ENCODE results near the gene VSIG2. TPM values are rescaled to one million over a fixed set of nuclear protein-coding genes. Genes with fewer than 3 reads are reported as not detected.
A peak's percentile ranks its signal among the peaks of the same experiment; 100 is the strongest.

The VSIG2 gene
- total RNA-seq, 1 experiment from 2014 or later: not detected

- intact Hi-C loops (cut with micrococcal nuclease): loop anchor here (5.0 to 10.0 kb wide), 2 partner anchors 45 to 78 kb away; partner anchors contain the start of genes SIAE and SPA17
- no TSS peak for BruUV-seq (replicated peaks)
- H3K27ac Mint-ChIP-seq (ENCODE audit: low read depth, unreplicated experiment): no peak overlapping the region
- H3K27me3 Mint-ChIP-seq (ENCODE audit: insufficient read depth, unreplicated experiment): no peaks in the 10 kb centered on the region
- H3K4me1 Mint-ChIP-seq (ENCODE audit: insufficient read depth, unreplicated experiment): peaks cover 6% of the 10 kb centered on the region
- no peaks in the 10 kb centered on the region for H3K9me3 Mint-ChIP-seq (ENCODE audit: unreplicated experiment)
- CTCF ChIA-PET: interaction anchor here (0.6 to 2.4 kb wide), 3 partner anchors 54 to 106 kb away, joined by 5 to 9 read pairs (median 5); no protein-coding TSS in a partner anchor
- no peak for TF ChIP-seq CTCF (IDR thresholded peaks at IDR 0.05; ENCODE audit: unreplicated experiment)
- no peaks in the 10 kb centered on the region for H3K36me3 Mint-ChIP-seq (ENCODE audit: insufficient read depth, unreplicated experiment)
- no peak overlapping the region for H3K4me3 Mint-ChIP-seq (ENCODE audit: unreplicated experiment)
- no peak for DNase-seq (ENCODE audit: unreplicated experiment)
- POLR2A ChIA-PET: no interaction called here
These were observed 2.1 kb downstream of the VSIG2 start for GRCh38 chr11:124749912-124750311.

DNA sequence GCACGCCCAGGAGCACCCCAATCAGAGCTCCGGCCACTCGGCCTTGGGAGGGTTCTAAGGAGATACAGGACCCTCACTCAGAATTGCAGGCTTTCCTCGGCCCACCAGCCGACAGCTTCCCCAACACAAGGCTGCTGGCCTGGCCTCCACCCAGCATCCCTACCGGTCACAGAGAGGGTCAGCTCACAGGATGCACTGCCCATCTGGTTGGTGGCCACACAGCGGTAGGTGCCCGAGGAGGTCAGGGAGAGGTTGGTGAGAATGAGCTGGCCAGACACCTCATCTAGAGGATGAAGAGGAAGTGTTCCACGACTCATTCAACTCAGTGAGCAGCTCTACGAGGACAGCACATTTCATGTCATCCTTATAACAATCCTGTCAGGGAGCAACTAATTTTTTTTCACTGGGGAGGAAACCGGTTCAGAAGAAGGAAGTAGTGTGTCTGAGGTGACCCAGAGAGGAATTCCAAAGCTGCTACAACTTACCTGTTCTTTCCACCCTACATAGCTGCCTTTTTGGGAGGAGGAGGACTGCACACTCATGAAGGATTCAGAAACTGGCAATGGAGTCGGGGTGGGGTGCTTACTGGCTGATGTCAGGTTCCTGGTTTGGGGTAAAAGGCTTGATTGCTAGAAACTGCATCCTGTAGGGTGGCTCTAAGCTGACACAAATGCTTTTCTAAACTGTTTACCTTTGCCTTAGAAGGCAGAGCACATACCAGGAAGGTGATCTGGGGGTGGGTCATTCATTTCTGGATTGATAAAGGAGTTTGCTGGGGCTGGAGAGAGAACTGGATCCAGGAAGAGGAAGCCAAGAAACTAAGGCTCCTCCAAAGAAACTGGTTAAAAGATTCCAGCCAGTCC lies 3.3 kb downstream of the VSIG2 start:
- intact Hi-C loops (cut with micrococcal nuclease): loop anchor here (5.0 to 10.0 kb wide), 2 partner anchors 46 to 76 kb away; partner anchors contain the start of genes SIAE and SPA17
- Mint-ChIP-seq H3K27ac (ENCODE audit: low read depth, unreplicated experiment) (no peak overlapping the region), H3K4me1 (ENCODE audit: insufficient read depth, unreplicated experiment) (peaks cover 6% of the 10 kb centered on the region), H3K27me3 (ENCODE audit: insufficient read depth, unreplicated experiment) (no peaks in the 10 kb centered on the region), H3K4me3 (ENCODE audit: unreplicated experiment) (no peak overlapping the region), H3K36me3 (ENCODE audit: insufficient read depth, unreplicated experiment) (no peaks in the 10 kb centered on the region), H3K9me3 (ENCODE audit: unreplicated experiment) (no peaks in the 10 kb centered on the region)
- DNase-seq (ENCODE audit: unreplicated experiment): no peak
- POLR2A ChIA-PET: interaction anchor here (0.6 kb wide), 1 partner anchor 597 kb away, joined by 3 read pairs; no protein-coding TSS in a partner anchor
- no peak for TF ChIP-seq CTCF (IDR thresholded peaks at IDR 0.05; ENCODE audit: unreplicated experiment)
- BruUV-seq (replicated peaks): no TSS peak
- CTCF ChIA-PET: interaction anchor here (0.5 to 6.6 kb wide), 8 partner anchors 9 to 930 kb away, joined by 3 to 72 read pairs (median 4); partner anchors contain the start of genes ESAM and SPA17

GRCh38 chr11:124748100-124748418 lies 4.0 kb downstream of the VSIG2 start:
- Mint-ChIP-seq H3K9me3 (ENCODE audit: unreplicated experiment) (no peaks in the 10 kb centered on the region), H3K27ac (ENCODE audit: low read depth, unreplicated experiment) (no peak overlapping the region), H3K36me3 (ENCODE audit: insufficient read depth, unreplicated experiment) (no peaks in the 10 kb centered on the region), H3K4me3 (ENCODE audit: unreplicated experiment) (no peak overlapping the region), H3K4me1 (ENCODE audit: insufficient read depth, unreplicated experiment) (peaks cover 6% of the 10 kb centered on the region), H3K27me3 (ENCODE audit: insufficient read depth, unreplicated experiment) (no peaks in the 10 kb centered on the region)
- no TSS peak for BruUV-seq (replicated peaks)
- no peak for TF ChIP-seq CTCF (IDR thresholded peaks at IDR 0.05; ENCODE audit: unreplicated experiment)
- ChIA-PET CTCF (interaction anchor here (0.5 to 6.6 kb wide), 6 partner anchors 8 to 90 kb away, joined by 3 to 72 read pairs (median 8); partner anchors contain the start of gene ESAM), POLR2A (no interaction called here)
- DNase-seq (ENCODE audit: unreplicated experiment): no peak
- intact Hi-C loops (cut with micrococcal nuclease): loop anchor here (5.0 to 10.0 kb wide), 2 partner anchors 47 to 76 kb away; partner anchors contain the start of genes SIAE and SPA17

DNA sequence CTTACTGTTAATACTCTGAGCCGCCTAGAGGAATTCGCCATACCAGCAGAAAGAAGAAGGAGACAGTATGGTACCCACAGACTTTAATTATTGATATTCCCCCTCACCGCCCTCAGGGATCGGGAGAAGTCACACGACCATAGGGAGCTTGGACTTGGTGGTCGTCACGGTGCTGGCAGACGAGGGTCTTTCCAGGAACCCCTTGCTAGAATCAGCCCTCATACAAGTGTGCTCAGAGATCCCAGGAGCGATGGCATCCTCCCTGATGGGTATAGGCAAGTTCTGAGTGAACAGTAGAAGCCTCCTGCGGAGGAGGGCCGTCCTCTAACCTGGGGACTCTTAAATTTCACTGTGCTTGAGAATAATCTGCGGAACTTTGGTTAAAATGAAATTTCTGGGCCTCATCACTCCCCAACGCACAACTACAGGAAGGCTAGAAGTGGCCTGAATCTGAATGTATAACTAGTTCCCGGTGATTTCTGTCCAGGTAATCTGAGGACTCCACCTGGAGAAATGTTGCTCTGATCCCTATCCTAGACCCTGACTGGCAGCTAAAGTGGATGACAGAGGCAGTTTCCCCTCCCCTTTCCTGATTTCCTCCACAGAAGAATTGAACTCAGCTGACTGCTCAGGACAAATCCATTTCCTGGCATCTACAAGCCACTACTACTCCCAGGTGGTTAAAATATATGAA lies 4.5 kb downstream of the VSIG2 start:
- ChIA-PET CTCF (interaction anchor here (0.8 to 6.6 kb wide), 10 partner anchors 9 to 91 kb away, joined by 3 to 72 read pairs (median 6); partner anchors contain the start of genes ESAM, SIAE and SPA17), POLR2A (interaction anchor here (0.7 to 1.3 kb wide), 3 partner anchors 51 to 77 kb away, joined by 4 to 6 read pairs (median 4); partner anchors contain the start of genes SIAE and SPA17)
- H3K4me3 Mint-ChIP-seq (ENCODE audit: unreplicated experiment): peak overlapping the region; percentile 83
- intact Hi-C loops (cut with micrococcal nuclease): loop anchor here (5.0 to 10.0 kb wide), 2 partner anchors 47 to 75 kb away; partner anchors contain the start of genes SIAE and SPA17
- no peaks in the 10 kb centered on the region for H3K36me3 Mint-ChIP-seq (ENCODE audit: insufficient read depth, unreplicated experiment)
- TF ChIP-seq CTCF (IDR thresholded peaks at IDR 0.05; ENCODE audit: unreplicated experiment): no peak
- H3K4me1 Mint-ChIP-seq (ENCODE audit: insufficient read depth, unreplicated experiment): peaks cover 6% of the 10 kb centered on the region
- no peaks in the 10 kb centered on the region for H3K9me3 Mint-ChIP-seq (ENCODE audit: unreplicated experiment)
- H3K27ac Mint-ChIP-seq (ENCODE audit: low read depth, unreplicated experiment): no peak overlapping the region
- no peak for DNase-seq (ENCODE audit: unreplicated experiment)
- BruUV-seq (replicated peaks): no TSS peak
- no peaks in the 10 kb centered on the region for H3K27me3 Mint-ChIP-seq (ENCODE audit: insufficient read depth, unreplicated experiment)

All from MCF 10A (cell line).